GM21825 (cell line): ENCODE results near the gene PCTP.
A peak's percentile ranks its signal among the peaks of the same experiment; 100 is the strongest.

Experiments used
- ATAC-seq: cut with Tn5 transposase; IDR thresholded peaks from one replicate; pipeline ENCODE4 v1.9.1; 2021; ENCODE audit warnings: mild to moderate bottlenecking, moderate library complexity; ENCODE audit not compliant: unreplicated experiment

Gene PCTP

GRCh38 chr17:55727275-55727674 is 23.6 kb upstream of the PCTP start:
- no peak for ATAC-seq

- no peak for ATAC-seq
These were observed 22.9 kb upstream of the PCTP start for GRCh38 chr17:55727920-55728319.

- no peak for ATAC-seq
These were observed 22.5 kb upstream of the PCTP start for GRCh38 chr17:55728361-55728760.

- ATAC-seq = no peak
These were observed 22.0 kb upstream of the PCTP start for GRCh38 chr17:55728833-55729232.

- ATAC-seq = no peak
These were observed 21.4 kb upstream of the PCTP start for GRCh38 chr17:55729484-55729883.

- ATAC-seq = no peak
These were observed 20.5 kb upstream of the PCTP start for GRCh38 chr17:55730380-55730779.

GRCh38 chr17:55730808-55731207 is 20.0 kb upstream of the PCTP start:
- no peak for ATAC-seq

GRCh38 chr17:55731586-55732250 is 19.1 kb upstream of the PCTP start:
- ATAC-seq = no peak

- peak; percentile 51 for ATAC-seq
These were observed 16.6 kb upstream of the PCTP start for GRCh38 chr17:55734128-55734781.

- no peak for ATAC-seq
These were observed 15.0 kb upstream of the PCTP start for GRCh38 chr17:55735731-55736405.

GRCh38 chr17:55737976-55738501 is 12.8 kb upstream of the PCTP start:
- ATAC-seq = no peak

GRCh38 chr17:55740511-55741355 is 10.1 kb upstream of the PCTP start:
- no peak for ATAC-seq

GRCh38 chr17:55741356-55741700 is 9.5 kb upstream of the PCTP start:
- ATAC-seq = no peak

- ATAC-seq = peak; percentile 75
These were observed 8.4 kb upstream of the PCTP start for GRCh38 chr17:55742272-55743102.

GRCh38 chr17:55743103-55743679 is 7.7 kb upstream of the PCTP start:
- ATAC-seq = peak; percentile 29

- ATAC-seq = no peak
These were observed 5.6 kb upstream of the PCTP start for GRCh38 chr17:55745258-55745657.

GRCh38 chr17:55746466-55746865 is 4.4 kb upstream of the PCTP start:
- no peak for ATAC-seq

GRCh38 chr17:55747209-55747608 is 3.6 kb upstream of the PCTP start:
- ATAC-seq = no peak

GRCh38 chr17:55748841-55749240 is 2.0 kb upstream of the PCTP start:
- ATAC-seq = no peak

GRCh38 chr17:55749985-55750384 is 866 bp upstream of the PCTP start:
- no peak for ATAC-seq
